Measurements from ENCODE around the gene CBX3. TPM values are rescaled to one million over a fixed set of nuclear protein-coding genes. Genes with fewer than 3 reads are reported as not detected.

Gene CBX3
- total RNA-seq, 1 donor from 2014 or later = 108 TPM

Other genes starting within 250 kb of the CBX3 start
- gene NFE2L3, start 49.5 kb upstream of the CBX3 start, total RNA-seq = 80.3 and 83.6 TPM in 2 replicates
- gene HNRNPA2B1, start 999 bp upstream of the CBX3 start, total RNA-seq = 149 and 247 TPM in 2 replicates
- gene SNX10, start 90.1 kb downstream of the CBX3 start, total RNA-seq = 2.5 and 7.2 TPM in 2 replicates

All from glomerular endothelial cell (primary cell).